ENCODE results near the gene TMEM60.

DNA sequence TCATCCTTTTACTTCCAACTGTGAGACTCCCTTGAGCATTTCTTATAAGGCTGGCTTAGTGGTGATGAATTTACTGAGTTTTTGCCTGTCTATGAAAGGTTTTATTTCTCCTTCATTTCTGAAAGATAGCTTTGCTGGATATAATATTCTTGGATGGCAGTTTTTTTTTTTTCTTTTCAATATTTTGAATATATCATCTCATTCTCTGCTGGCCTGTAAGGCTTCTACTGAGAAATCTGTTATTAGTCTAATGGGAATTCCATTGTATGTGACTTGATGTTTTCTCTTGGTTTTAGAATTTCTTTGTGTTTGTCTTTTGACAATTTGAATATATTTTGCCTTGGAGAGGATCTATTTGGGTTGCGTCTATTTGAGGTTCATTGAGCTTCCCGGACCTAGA lies 22.7 kb upstream of the TMEM60 start:
- TF ChIP-seq, protein P1, sequence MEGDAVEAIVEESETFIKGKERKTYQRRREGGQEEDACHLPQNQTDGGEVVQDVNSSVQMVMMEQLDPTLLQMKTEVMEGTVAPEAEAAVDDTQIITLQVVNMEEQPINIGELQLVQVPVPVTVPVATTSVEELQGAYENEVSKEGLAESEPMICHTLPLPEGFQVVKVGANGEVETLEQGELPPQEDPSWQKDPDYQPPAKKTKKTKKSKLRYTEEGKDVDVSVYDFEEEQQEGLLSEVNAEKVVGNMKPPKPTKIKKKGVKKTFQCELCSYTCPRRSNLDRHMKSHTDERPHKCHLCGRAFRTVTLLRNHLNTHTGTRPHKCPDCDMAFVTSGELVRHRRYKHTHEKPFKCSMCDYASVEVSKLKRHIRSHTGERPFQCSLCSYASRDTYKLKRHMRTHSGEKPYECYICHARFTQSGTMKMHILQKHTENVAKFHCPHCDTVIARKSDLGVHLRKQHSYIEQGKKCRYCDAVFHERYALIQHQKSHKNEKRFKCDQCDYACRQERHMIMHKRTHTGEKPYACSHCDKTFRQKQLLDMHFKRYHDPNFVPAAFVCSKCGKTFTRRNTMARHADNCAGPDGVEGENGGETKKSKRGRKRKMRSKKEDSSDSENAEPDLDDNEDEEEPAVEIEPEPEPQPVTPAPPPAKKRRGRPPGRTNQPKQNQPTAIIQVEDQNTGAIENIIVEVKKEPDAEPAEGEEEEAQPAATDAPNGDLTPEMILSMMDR (IDR thresholded peaks at IDR 0.05), result no peak
- no peak for TF ChIP-seq ZFX (IDR thresholded peaks at IDR 0.05; ENCODE audit: borderline replicate concordance)
